BJ (cell line): ENCODE measurements around the gene POLR2I. TPM values are rescaled to one million over a fixed set of nuclear protein-coding genes. Genes with fewer than 3 reads are reported as not detected.

Experiments used
- CTCF ChIA-PET: fragments of 350-600 bp; formaldehyde crosslinking; extraction: SDS; loops from one replicate; lab custom pipeline; 2021; ENCODE audit warnings: antibody characterized with exemption, inconsistent platforms; lab: Yijun Ruan, JAX
- POLR2A ChIA-PET: fragments of 300-600 bp; sonication (Branson Sonifier 250); formaldehyde crosslinking; extraction: SDS; loops from one replicate; lab custom pipeline; 2021; ENCODE audit warnings: antibody characterized with exemption; lab: Charles Lee
- DNase-seq: peaks from one replicate; pipeline ENCODE4 v3.0.0-alpha.2; 2011; ENCODE audit warnings: low read depth
- H3K27me3 ChIP-seq: 2 replicates; pipeline ENCODE4 v1.6.0; 2011; ENCODE audit warnings: low read length; ENCODE audit not compliant: control insufficient read depth, insufficient read depth
- H3K36me3 ChIP-seq: 2 replicates; pipeline ENCODE4 v1.5.1; 2011; ENCODE audit warnings: low read length; ENCODE audit not compliant: control insufficient read depth, insufficient read depth
- H3K4me3 ChIP-seq: 2 replicates; pipeline ENCODE4 v1.5.1; 2011; ENCODE audit warnings: low read depth, mild to moderate bottlenecking, control low read depth, low read length
- CTCF ChIP-seq: IDR thresholded peaks from 2 replicates; pipeline ENCODE4 v1.5.1; 2011; ENCODE audit warnings: low read depth, mild to moderate bottlenecking, control low read depth, inconsistent platforms, low read length, moderate library complexity; ENCODE audit not compliant: insufficient read depth
- polyA plus RNA-seq: library from polyadenylated mRNA; depleted of rRNA; stranded (reverse); fragments of >200 nt; gene quantifications from 2 replicates; pipeline ENCODE4 v1.2.3, GENCODE V29; 2011

The POLR2I gene
- polyA plus RNA-seq, 1 experiment: 94.0 TPM

DNA sequence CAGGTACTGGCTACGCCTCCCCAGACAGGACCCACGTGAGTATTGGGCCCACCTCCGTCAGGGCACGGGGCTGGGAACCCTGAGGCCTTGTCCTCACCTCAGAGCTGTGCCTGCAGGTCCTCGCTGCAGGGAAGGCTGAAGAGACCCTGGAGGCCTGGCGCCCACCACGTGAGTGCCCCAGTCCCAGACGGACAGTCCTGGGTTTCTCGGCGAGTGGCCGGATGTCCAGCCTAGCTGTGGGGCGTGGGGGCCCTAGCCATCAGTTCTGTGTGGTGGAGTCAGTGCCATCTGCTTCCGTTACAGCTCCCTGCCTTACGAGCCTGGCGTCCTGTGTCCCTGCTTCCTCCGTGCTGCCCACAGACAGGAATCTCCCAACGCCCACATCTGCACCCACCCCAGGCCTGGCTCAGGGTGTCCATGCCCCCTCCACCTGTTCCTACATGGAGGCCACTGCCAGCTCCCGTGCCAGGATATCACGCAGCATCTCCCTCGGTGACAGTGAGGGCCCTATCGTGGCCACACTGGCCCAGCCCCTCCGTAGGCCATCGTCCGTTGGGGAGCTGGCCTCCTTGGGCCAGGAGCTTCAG, 11.5 kb downstream of the POLR2I start:
- no peak for TF ChIP-seq CTCF
- Histone ChIP-seq H3K36me3 (peaks cover 5% of the 10 kb centered on the region), H3K27me3 (no peaks in the 10 kb centered on the region), H3K4me3 (no peak overlapping the region)
- CTCF ChIA-PET: interaction anchor here (1.5 kb wide), 1 partner anchor 8 kb away, joined by 3 read pairs; no protein-coding TSS in a partner anchor
- no peak for DNase-seq
- POLR2A ChIA-PET: no interaction called here

DNA sequence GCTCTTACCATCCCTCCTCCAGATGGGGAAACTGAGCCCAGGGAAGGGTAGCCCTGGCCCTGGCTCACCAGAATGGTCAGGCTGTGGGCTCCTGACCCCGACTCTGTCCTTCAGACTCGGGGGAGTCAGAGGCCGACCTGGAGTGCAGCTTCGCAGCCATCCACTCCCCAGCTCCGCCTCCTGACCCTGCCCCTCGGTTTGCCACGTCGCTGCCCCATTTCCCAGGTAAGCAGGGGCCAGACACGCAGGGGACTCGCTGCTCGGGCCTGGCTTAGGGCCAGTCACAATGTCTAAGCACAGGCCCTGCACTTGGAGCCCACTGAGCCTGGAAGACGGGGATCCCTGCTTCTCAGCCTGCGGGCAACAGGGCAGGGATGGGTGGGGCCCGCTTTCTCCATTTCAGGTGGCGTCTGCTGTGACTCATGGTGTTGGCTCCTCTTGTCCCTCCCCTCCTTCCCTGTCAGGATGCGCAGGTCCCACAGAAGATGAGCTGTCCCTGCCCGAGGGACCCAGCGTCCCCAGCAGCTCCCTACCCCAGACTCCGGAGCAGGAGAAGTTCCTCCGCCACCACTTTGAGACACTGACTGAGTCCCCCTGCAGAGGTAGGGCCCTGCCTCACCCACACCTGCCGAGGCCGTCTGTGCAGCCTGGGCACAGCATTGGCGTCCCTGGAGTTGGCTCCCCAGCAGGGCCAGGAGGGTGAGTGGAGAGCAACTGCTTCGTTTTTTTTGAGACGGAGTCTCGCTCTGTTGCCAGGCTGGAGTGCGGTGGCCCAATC, 12.9 kb downstream of the POLR2I start:
- DNase-seq: no peak
- ChIA-PET POLR2A (no interaction called here), CTCF (interaction anchor here (1.2 kb wide), 1 partner anchor 41 kb away, joined by 3 read pairs; no protein-coding TSS in a partner anchor)
- no peaks in the 10 kb centered on the region for H3K27me3 ChIP-seq
- peaks cover 5% of the 10 kb centered on the region for H3K36me3 ChIP-seq
- TF ChIP-seq CTCF: no peak
- no peak overlapping the region for H3K4me3 ChIP-seq

DNA sequence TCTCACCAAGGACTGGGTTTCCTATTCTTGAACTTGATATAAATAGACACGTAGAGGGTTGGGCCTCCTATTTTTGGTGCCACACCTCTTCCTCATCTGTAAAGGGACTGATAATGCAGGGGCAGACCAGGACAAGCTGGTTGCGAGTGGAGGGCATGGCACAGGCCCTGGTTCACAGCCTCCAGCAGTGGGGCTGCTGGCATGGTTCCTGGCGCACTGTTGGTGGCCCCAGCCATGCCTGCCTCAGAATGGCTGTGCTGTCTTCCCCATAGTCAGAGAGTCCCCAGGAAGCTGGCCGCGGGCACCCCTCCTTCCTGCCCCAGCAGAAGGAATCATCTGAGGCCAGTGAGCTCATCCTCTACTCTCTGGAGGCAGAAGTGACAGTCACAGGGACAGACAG, 14.2 kb downstream of the POLR2I start:
- POLR2A ChIA-PET: no interaction called here
- DNase-seq: no peak
- Histone ChIP-seq H3K4me3 (no peak overlapping the region), H3K27me3 (no peaks in the 10 kb centered on the region), H3K36me3 (peaks cover 5% of the 10 kb centered on the region)
- CTCF ChIA-PET: interaction anchor here (1.2 kb wide), 1 partner anchor 40 kb away, joined by 3 read pairs; no protein-coding TSS in a partner anchor
- TF ChIP-seq CTCF: no peak

GRCh38 chr19:36099166-36099785, 15.4 kb downstream of the POLR2I start:
- POLR2A ChIA-PET: no interaction called here
- CTCF ChIA-PET: no interaction called here

More at GRCh38 chr19:36099166-36099785, 15.4 kb downstream of the POLR2I start:
- no peak for DNase-seq
- no peak overlapping the region for H3K4me3 ChIP-seq
- H3K36me3 ChIP-seq: peaks cover 4% of the 10 kb centered on the region
- TF ChIP-seq CTCF: no peak
- H3K27me3 ChIP-seq: no peaks in the 10 kb centered on the region
